Right ventricle myocardium superior (tissue), 1 donor: ENCODE data around the gene NEURL1B. TPM values are rescaled to one million over a fixed set of nuclear protein-coding genes. Genes with fewer than 3 reads are reported as not detected.

ENCODE experiments used
- ATAC-seq: fragments of 200-7000 bp; cut with Tn5 transposase; one replicate; pipeline ENCODE4 v1.9.1; 2020; ENCODE audit warnings: mild to moderate bottlenecking; ENCODE audit not compliant: poor library complexity
- DNase-seq: peaks from one replicate; pipeline ENCODE4 v3.0.0-alpha.2; 2020
- intact Hi-C: fragments of 100-400 bp; cut with DNase I; formaldehyde crosslinking; loops from one replicate; pipeline ENCODE4 v1.11.2; 2022
- microRNA-seq: library from miRNA; unstranded; fragments of <30 nt; microRNA quantifications from one replicate; pipeline ENCODE4 v1.2.0, GENCODE V29; 2020
- total RNA-seq: library from RNA; stranded (reverse); fragmentation: NEBNext Ultra II Directional; extraction: Animal tissue kit (Norgen Biotek cat#: 25700); gene quantifications from one replicate; pipeline ENCODE4 v1.2.1, GENCODE V29; 2021
- donor health status: DM: no; HTN: yes; CAD: no; lungs with severe emphysema.

NEURL1B gene
- total RNA-seq, 1 donor from 2014 or later = 28.8 TPM

GRCh38 chr5:172730981-172731679, 90.1 kb downstream of the NEURL1B start:
- ATAC-seq = no peak
- intact Hi-C loops = no loop called here
- DNase-seq = no peak

GRCh38 chr5:172731680-172732074, 90.6 kb downstream of the NEURL1B start:
- ATAC-seq (no peak), DNase-seq (no peak)
- intact Hi-C loops = no loop called here

- intact Hi-C loops = no loop called here
- no peak for ATAC-seq
- no peak for DNase-seq
Measured at GRCh38 chr5:172732201-172732865, 91.3 kb downstream of the NEURL1B start.

GRCh38 chr5:172733131-172733973, 92.3 kb downstream of the NEURL1B start:
- intact Hi-C loops = no loop called here

GRCh38 chr5:172733974-172734346, 92.9 kb downstream of the NEURL1B start:
- intact Hi-C loops = no loop called here
- DNase-seq (no peak), ATAC-seq (peak; percentile 49)

More at GRCh38 chr5:172733131-172733973, 92.3 kb downstream of the NEURL1B start:
- DNase-seq (peak; percentile 91), ATAC-seq (peak; percentile 91)

GRCh38 chr5:172735141-172735831, 94.2 kb downstream of the NEURL1B start:
- no peak for ATAC-seq
- DNase-seq = no peak

GRCh38 chr5:172736508-172737135, 95.6 kb downstream of the NEURL1B start:
- intact Hi-C loops = no loop called here
- DNase-seq (no peak), ATAC-seq (no peak)

More at GRCh38 chr5:172735141-172735831, 94.2 kb downstream of the NEURL1B start:
- intact Hi-C loops = no loop called here

GRCh38 chr5:172739375-172739774, 98.3 kb downstream of the NEURL1B start:
- ATAC-seq = no peak
- intact Hi-C loops = no loop called here
- no peak for DNase-seq

- peak; percentile 93 for ATAC-seq
- peak; percentile 85 for DNase-seq
- intact Hi-C loops = no loop called here
Measured at GRCh38 chr5:172740428-172741205, 99.6 kb downstream of the NEURL1B start.

Small RNA genes lying within 50 kb of the gene (microRNA-seq; reads per million reads assigned to microRNA genes)
- not detected for gene MIR5003

Other genes starting within 250 kb of the NEURL1B start
- gene SH3PXD2B, start 186.7 kb upstream of the NEURL1B start, total RNA-seq = 5.3 TPM
- 122 TPM for gene DUSP1, start 129.9 kb downstream of the NEURL1B start, total RNA-seq
- gene ERGIC1, start 193.0 kb downstream of the NEURL1B start, total RNA-seq = 75.5 TPM